Brain microvascular endothelial cell (primary cell): ENCODE measurements around the gene PARPBP.
A peak's percentile ranks its signal among the peaks of the same experiment; 100 is the strongest.

Source experiments
- DNase-seq: peaks from one replicate; pipeline ENCODE4 v3.0.0-alpha.2; 2020
- H3K27ac ChIP-seq: fragments of 250-450 bp; sonication (Bioruptor Pico); 2 replicates; pipeline ENCODE4 v1.5.1; 2020; ENCODE audit warnings: mild to moderate bottlenecking, moderate library complexity
- H3K27me3 ChIP-seq: fragments of 250-450 bp; sonication (Bioruptor Pico); replicated peaks from 2 replicates; pipeline ENCODE4 v1.5.1; 2020; ENCODE audit warnings: mild to moderate bottlenecking
- H3K36me3 ChIP-seq: fragments of 250-450 bp; sonication (Bioruptor Pico); replicated peaks from 2 replicates; pipeline ENCODE4 v1.5.1; 2020; ENCODE audit warnings: mild to moderate bottlenecking
- H3K4me3 ChIP-seq: 2 replicates; pipeline ENCODE4 v1.5.1; 2011; ENCODE audit warnings: low read depth, mild to moderate bottlenecking, control low read depth, low read length, moderate library complexity
- CTCF ChIP-seq: IDR thresholded peaks from 2 replicates; pipeline ENCODE4 v1.5.1; 2011; ENCODE audit warnings: low read depth, mild to moderate bottlenecking, moderate library complexity, low read length, control low read depth, inconsistent platforms; ENCODE audit errors: missing control alignments
- in situ Hi-C: cut with HindIII; loops from 2 replicates; pipeline ENCODE4 v1.10.0; 2017; ENCODE audit warnings: low sequenced_read_pairs, low pct_ligation_motif_present

The PARPBP gene

GRCh38 chr12:102171951-102172350 lies 52.0 kb downstream of the PARPBP start:
- no peaks in the 10 kb centered on the region for H3K27me3 ChIP-seq
- TF ChIP-seq CTCF = no peak
- H3K36me3 ChIP-seq = no peaks in the 10 kb centered on the region
- H3K27ac ChIP-seq = peak overlapping the region; percentile 37
- DNase-seq = no peak
- no peak overlapping the region for H3K4me3 ChIP-seq
- in situ Hi-C loops = no loop called here

GRCh38 chr12:102172436-102172835 lies 52.5 kb downstream of the PARPBP start:
- H3K27me3 ChIP-seq = no peaks in the 10 kb centered on the region
- in situ Hi-C loops = no loop called here
- TF ChIP-seq CTCF = no peak
- peak overlapping the region; percentile 37 for H3K27ac ChIP-seq
- peak; percentile 62 for DNase-seq
- H3K36me3 ChIP-seq = no peaks in the 10 kb centered on the region
- H3K4me3 ChIP-seq = no peak overlapping the region

- TF ChIP-seq CTCF = no peak
- Histone ChIP-seq H3K4me3 (no peak overlapping the region), H3K36me3 (no peaks in the 10 kb centered on the region), H3K27ac (no peak overlapping the region), H3K27me3 (no peaks in the 10 kb centered on the region)
- in situ Hi-C loops = no loop called here
- DNase-seq = no peak
Observed at GRCh38 chr12:102174117-102174516, 54.1 kb downstream of the PARPBP start.

- H3K27ac ChIP-seq = no peak overlapping the region
- no peaks in the 10 kb centered on the region for H3K27me3 ChIP-seq
- no peak for DNase-seq
- in situ Hi-C loops = no loop called here
- no peak for TF ChIP-seq CTCF
- H3K4me3 ChIP-seq = no peak overlapping the region
- no peaks in the 10 kb centered on the region for H3K36me3 ChIP-seq
Observed at GRCh38 chr12:102174761-102175160, 54.8 kb downstream of the PARPBP start.

- in situ Hi-C loops = no loop called here
- Histone ChIP-seq H3K4me3 (no peak overlapping the region), H3K27me3 (no peaks in the 10 kb centered on the region), H3K27ac (no peak overlapping the region), H3K36me3 (no peaks in the 10 kb centered on the region)
- no peak for TF ChIP-seq CTCF
- DNase-seq = no peak
Observed at GRCh38 chr12:102182635-102183034, 62.7 kb downstream of the PARPBP start.

GRCh38 chr12:102195826-102196225 lies 75.8 kb downstream of the PARPBP start:
- Histone ChIP-seq H3K27me3 (no peaks in the 10 kb centered on the region), H3K36me3 (no peaks in the 10 kb centered on the region), H3K27ac (no peak overlapping the region), H3K4me3 (no peak overlapping the region)
- in situ Hi-C loops = no loop called here
- no peak for DNase-seq
- no peak for TF ChIP-seq CTCF
